Memory B cell (primary cell): ENCODE results near the gene NTN3.

Experiments
- ATAC-seq: fragments of 150-1000 bp; cut with Tn5 transposase; 2 replicates; pipeline ENCODE4 v1.10.0; 2021; ENCODE audit warnings: low read depth, mild to moderate bottlenecking, moderate library complexity
- DNase-seq, 2 donors: peaks; one replicate each; pipeline ENCODE4 v3.0.0; 2022; ENCODE audit warnings: low spot score in 2 of 2
- H3K27ac Mint-ChIP-seq: one replicate; pipeline ENCODE4 v1.8.0; 2022; ENCODE audit warnings: mild to moderate bottlenecking, moderate library complexity, mixed read lengths
- H3K27me3 Mint-ChIP-seq: one replicate; pipeline ENCODE4 v1.8.0; 2022; ENCODE audit warnings: mixed read lengths
- H3K36me3 Mint-ChIP-seq: one replicate; pipeline ENCODE4 v1.8.0; 2022; ENCODE audit warnings: mild to moderate bottlenecking, mixed read lengths
- H3K4me1 Mint-ChIP-seq: one replicate; pipeline ENCODE4 v1.8.0; 2022; ENCODE audit warnings: mixed read lengths
- H3K4me3 Mint-ChIP-seq: one replicate; pipeline ENCODE4 v1.8.0; 2022; ENCODE audit warnings: mild to moderate bottlenecking, moderate library complexity, mixed read lengths
- H3K9me3 Mint-ChIP-seq: one replicate; pipeline ENCODE4 v1.8.0; 2022; ENCODE audit warnings: mixed read lengths

The NTN3 gene

GRCh38 chr16:2486645-2487516 is 15.8 kb downstream of the NTN3 start:
- H3K36me3 Mint-ChIP-seq: peaks cover 2% of the 10 kb centered on the region

GRCh38 chr16:2487517-2487842 is 16.4 kb downstream of the NTN3 start:
- Mint-ChIP-seq H3K36me3 (peaks cover 2% of the 10 kb centered on the region), H3K4me3 (peak overlapping the region; percentile 74), H3K27me3 (no peaks in the 10 kb centered on the region), H3K27ac (peak overlapping the region; percentile 87), H3K4me1 (peaks cover 16% of the 10 kb centered on the region), H3K9me3 (no peaks in the 10 kb centered on the region)
- ATAC-seq: no peak
- DNase-seq: no peak

More at GRCh38 chr16:2486645-2487516, 15.8 kb downstream of the NTN3 start:
- ATAC-seq: peak; percentile 99
- no peaks in the 10 kb centered on the region for H3K9me3 Mint-ChIP-seq
- peak overlapping the region; percentile 74 for H3K4me3 Mint-ChIP-seq
- peak overlapping the region; percentile 87 for H3K27ac Mint-ChIP-seq
- peaks cover 19% of the 10 kb centered on the region for H3K4me1 Mint-ChIP-seq
- peak in 1 of 2 donors; percentile 74 for DNase-seq
- no peaks in the 10 kb centered on the region for H3K27me3 Mint-ChIP-seq

- Mint-ChIP-seq H3K4me3 (no peak overlapping the region), H3K4me1 (peaks cover 14% of the 10 kb centered on the region), H3K9me3 (no peaks in the 10 kb centered on the region), H3K36me3 (no peaks in the 10 kb centered on the region), H3K27me3 (no peaks in the 10 kb centered on the region), H3K27ac (no peak overlapping the region)
- ATAC-seq (no peak), DNase-seq (no peak)
Observed at GRCh38 chr16:2487903-2488531, 16.9 kb downstream of the NTN3 start.

- H3K4me1 Mint-ChIP-seq: peaks cover 10% of the 10 kb centered on the region
- H3K27me3 Mint-ChIP-seq: no peaks in the 10 kb centered on the region
- no peak overlapping the region for H3K27ac Mint-ChIP-seq
- H3K9me3 Mint-ChIP-seq: no peaks in the 10 kb centered on the region
- no peaks in the 10 kb centered on the region for H3K36me3 Mint-ChIP-seq
- DNase-seq (no peak), ATAC-seq (no peak)
- no peak overlapping the region for H3K4me3 Mint-ChIP-seq
Observed at GRCh38 chr16:2489581-2489980, 18.5 kb downstream of the NTN3 start.

- H3K9me3 Mint-ChIP-seq: no peaks in the 10 kb centered on the region
- peaks cover 10% of the 10 kb centered on the region for H3K4me1 Mint-ChIP-seq
- no peak overlapping the region for H3K4me3 Mint-ChIP-seq
- DNase-seq: no peak
- no peaks in the 10 kb centered on the region for H3K27me3 Mint-ChIP-seq
- no peak for ATAC-seq
- H3K27ac Mint-ChIP-seq: no peak overlapping the region
- no peaks in the 10 kb centered on the region for H3K36me3 Mint-ChIP-seq
Observed at GRCh38 chr16:2490190-2491105, 19.4 kb downstream of the NTN3 start.

- no peak overlapping the region for H3K4me3 Mint-ChIP-seq
- ATAC-seq: no peak
- H3K27ac Mint-ChIP-seq: no peak overlapping the region
- no peaks in the 10 kb centered on the region for H3K9me3 Mint-ChIP-seq
- no peak for DNase-seq
- no peaks in the 10 kb centered on the region for H3K27me3 Mint-ChIP-seq
- H3K36me3 Mint-ChIP-seq: no peaks in the 10 kb centered on the region
- H3K4me1 Mint-ChIP-seq: peaks cover 4% of the 10 kb centered on the region
Observed at GRCh38 chr16:2492292-2492691, 21.2 kb downstream of the NTN3 start.

GRCh38 chr16:2493605-2494004 is 22.5 kb downstream of the NTN3 start:
- no peak for DNase-seq
- Mint-ChIP-seq H3K36me3 (peaks cover 5% of the 10 kb centered on the region), H3K9me3 (no peaks in the 10 kb centered on the region), H3K4me1 (no peaks in the 10 kb centered on the region), H3K27ac (no peak overlapping the region), H3K4me3 (no peak overlapping the region), H3K27me3 (no peaks in the 10 kb centered on the region)
- no peak for ATAC-seq

GRCh38 chr16:2494616-2495015 is 23.5 kb downstream of the NTN3 start:
- H3K4me1 Mint-ChIP-seq: no peaks in the 10 kb centered on the region
- no peak for DNase-seq
- H3K27me3 Mint-ChIP-seq: no peaks in the 10 kb centered on the region
- no peaks in the 10 kb centered on the region for H3K9me3 Mint-ChIP-seq
- H3K4me3 Mint-ChIP-seq: no peak overlapping the region
- peaks cover 5% of the 10 kb centered on the region for H3K36me3 Mint-ChIP-seq
- H3K27ac Mint-ChIP-seq: no peak overlapping the region
- no peak for ATAC-seq

- DNase-seq (no peak), ATAC-seq (no peak)
- Mint-ChIP-seq H3K36me3 (peaks cover 5% of the 10 kb centered on the region), H3K4me1 (no peaks in the 10 kb centered on the region), H3K27me3 (no peaks in the 10 kb centered on the region), H3K4me3 (no peak overlapping the region), H3K9me3 (no peaks in the 10 kb centered on the region), H3K27ac (no peak overlapping the region)
Observed at GRCh38 chr16:2495041-2495440, 23.9 kb downstream of the NTN3 start.

- H3K36me3 Mint-ChIP-seq: peaks cover 5% of the 10 kb centered on the region
- H3K27me3 Mint-ChIP-seq: no peaks in the 10 kb centered on the region
- DNase-seq (no peak), ATAC-seq (no peak)
- H3K4me1 Mint-ChIP-seq: peaks cover 3% of the 10 kb centered on the region
- no peak overlapping the region for H3K27ac Mint-ChIP-seq
- H3K4me3 Mint-ChIP-seq: no peak overlapping the region
- H3K9me3 Mint-ChIP-seq: no peaks in the 10 kb centered on the region
Observed at GRCh38 chr16:2496223-2497115, 25.4 kb downstream of the NTN3 start.

- Mint-ChIP-seq H3K27me3 (no peaks in the 10 kb centered on the region), H3K36me3 (peaks cover 5% of the 10 kb centered on the region), H3K4me1 (peaks cover 3% of the 10 kb centered on the region), H3K27ac (no peak overlapping the region), H3K9me3 (no peaks in the 10 kb centered on the region), H3K4me3 (no peak overlapping the region)
- ATAC-seq: no peak
- no peak for DNase-seq
Observed at GRCh38 chr16:2497116-2497630, 26.1 kb downstream of the NTN3 start.

GRCh38 chr16:2497695-2498484 is 26.8 kb downstream of the NTN3 start:
- no peaks in the 10 kb centered on the region for H3K9me3 Mint-ChIP-seq
- peaks cover 5% of the 10 kb centered on the region for H3K36me3 Mint-ChIP-seq
- no peak overlapping the region for H3K27ac Mint-ChIP-seq
- H3K4me1 Mint-ChIP-seq: peaks cover 3% of the 10 kb centered on the region
- H3K4me3 Mint-ChIP-seq: no peak overlapping the region
- no peaks in the 10 kb centered on the region for H3K27me3 Mint-ChIP-seq
- ATAC-seq (no peak), DNase-seq (no peak)
